Mesendoderm (in vitro differentiated cells): ENCODE results near the gene UGDH.
A peak's percentile ranks its signal among the peaks of the same experiment; 100 is the strongest.

Experiments used
- DNase-seq: peaks from one replicate; pipeline ENCODE4 v3.0.0; 2013
- H2AK5ac ChIP-seq: 2 replicates; pipeline ENCODE4 v1.6.1; 2013; ENCODE audit warnings: low read length, inconsistent platforms
- H2BK120ac ChIP-seq: 2 replicates; pipeline ENCODE4 v1.6.1; 2013; ENCODE audit warnings: low read depth, mild to moderate bottlenecking, low read length, moderate library complexity, mixed read lengths
- H2BK15ac ChIP-seq: replicated peaks from 2 replicates; pipeline ENCODE4 v1.6.1; 2013; ENCODE audit warnings: low read depth, mild to moderate bottlenecking, moderate library complexity
- H2BK5ac ChIP-seq: 2 replicates; pipeline ENCODE4 v1.6.1; 2013; ENCODE audit warnings: low read length, inconsistent platforms
- H3K18ac ChIP-seq: 2 replicates; pipeline ENCODE4 v1.6.1; 2013; ENCODE audit warnings: mild to moderate bottlenecking, low read length, mixed read lengths
- H3K23ac ChIP-seq: one replicate; pipeline ENCODE4 v1.6.1; 2013; ENCODE audit warnings: low read length
- H3K27ac ChIP-seq: 2 replicates; pipeline ENCODE4 v1.5.1; 2013; ENCODE audit warnings: low read depth, mild to moderate bottlenecking, inconsistent platforms, low read length, moderate library complexity
- H3K27me3 ChIP-seq: 2 replicates; pipeline ENCODE4 v1.6.1; 2013; ENCODE audit warnings: low read length, control low read depth, mild to moderate bottlenecking, inconsistent platforms; ENCODE audit not compliant: insufficient read depth, poor library complexity
- H3K36me3 ChIP-seq: 2 replicates; pipeline ENCODE4 v1.6.1; 2013; ENCODE audit warnings: low read length, inconsistent platforms; ENCODE audit not compliant: control insufficient read depth, insufficient read depth
- H3K4ac ChIP-seq: one replicate; pipeline ENCODE4 v1.6.1; 2013; ENCODE audit warnings: low read depth, mild to moderate bottlenecking, low read length, moderate library complexity
- H3K4me1 ChIP-seq: 2 replicates; pipeline ENCODE4 v1.6.1; 2013; ENCODE audit warnings: low read depth, low read length, inconsistent platforms; ENCODE audit not compliant: control insufficient read depth
- H3K4me2 ChIP-seq: 2 replicates; pipeline ENCODE4 v1.6.1; 2013; ENCODE audit warnings: low read length
- H3K4me3 ChIP-seq: 2 replicates; pipeline ENCODE4 v1.5.1; 2013; ENCODE audit warnings: mild to moderate bottlenecking, low read length
- H3K56ac ChIP-seq: one replicate; pipeline ENCODE4 v1.6.1; 2013; ENCODE audit warnings: low read length
- H3K79me1 ChIP-seq: 2 replicates; pipeline ENCODE4 v1.6.1; 2013; ENCODE audit warnings: low read length, inconsistent platforms
- H3K79me2 ChIP-seq: 2 replicates; pipeline ENCODE4 v1.6.1; 2013; ENCODE audit warnings: mild to moderate bottlenecking, low read length; ENCODE audit not compliant: control insufficient read depth, insufficient read depth
- H3K9ac ChIP-seq: 2 replicates; pipeline ENCODE4 v1.6.1; 2013; ENCODE audit warnings: low read length, inconsistent platforms
- H4K5ac ChIP-seq: one replicate; pipeline ENCODE4 v1.6.1; 2013; ENCODE audit warnings: low read length
- H4K8ac ChIP-seq: one replicate; pipeline ENCODE4 v1.6.1; 2013; ENCODE audit warnings: low read depth, mild to moderate bottlenecking, control low read depth, low read length, moderate library complexity
- WGBS: extraction: QIAGEN DNeasy Blood & Tissue Kit; methylation state at CpG from one replicate; pipeline ENCODE4 v1.1.7; 2013; ENCODE audit warnings: low lambda C conversion rate, missing lambda C conversion rate; ENCODE audit not compliant: insufficient coverage; ENCODE audit errors: extremely low coverage; 5-methylcytosine and 5-hydroxymethylcytosine counted together

Gene UGDH

GRCh38 chr4:39565878-39566600, 38.8 kb upstream of the UGDH start:
- Histone ChIP-seq H2BK5ac (no peak overlapping the region), H3K27me3 (no peaks in the 10 kb centered on the region), H3K4me1 (no peaks in the 10 kb centered on the region), H3K4ac (no peak overlapping the region), H3K79me2 (no peaks in the 10 kb centered on the region), H4K5ac (no peak overlapping the region), H3K9ac (no peak overlapping the region), H2BK15ac (no peak overlapping the region), H3K36me3 (no peaks in the 10 kb centered on the region), H3K4me2 (no peak overlapping the region), H3K4me3 (no peak overlapping the region), H3K79me1 (no peaks in the 10 kb centered on the region), H3K56ac (no peak overlapping the region), H3K23ac (no peak overlapping the region), H3K18ac (no peak overlapping the region), H4K8ac (no peak overlapping the region), H2AK5ac (no peak overlapping the region), H2BK120ac (no peak overlapping the region), H3K27ac (no peak overlapping the region)
- no CpG with 5 or more reads among the region's 6 CpGs for WGBS
- peak; percentile 6 for DNase-seq

- H3K27me3 ChIP-seq = no peaks in the 10 kb centered on the region
- H3K56ac ChIP-seq = no peak overlapping the region
- H4K5ac ChIP-seq = no peak overlapping the region
- H3K36me3 ChIP-seq = no peaks in the 10 kb centered on the region
- no peaks in the 10 kb centered on the region for H3K79me1 ChIP-seq
- no peak overlapping the region for H4K8ac ChIP-seq
- no peaks in the 10 kb centered on the region for H3K79me2 ChIP-seq
- H3K9ac ChIP-seq = no peak overlapping the region
- no peaks in the 10 kb centered on the region for H3K4me1 ChIP-seq
- H3K23ac ChIP-seq = no peak overlapping the region
- no peak overlapping the region for H3K4me2 ChIP-seq
- H3K18ac ChIP-seq = no peak overlapping the region
- H2BK15ac ChIP-seq = no peak overlapping the region
- no peak overlapping the region for H2BK5ac ChIP-seq
- no peak for DNase-seq
- no peak overlapping the region for H3K27ac ChIP-seq
- no peak overlapping the region for H3K4ac ChIP-seq
- WGBS = no CpG with 5 or more reads among the region's 6 CpGs
- no peak overlapping the region for H3K4me3 ChIP-seq
- no peak overlapping the region for H2BK120ac ChIP-seq
- H2AK5ac ChIP-seq = no peak overlapping the region
These were observed 36.2 kb upstream of the UGDH start for GRCh38 chr4:39563346-39563847.

- Histone ChIP-seq H3K79me1 (no peaks in the 10 kb centered on the region), H4K5ac (no peak overlapping the region), H2BK15ac (no peak overlapping the region), H3K27me3 (no peaks in the 10 kb centered on the region), H3K9ac (no peak overlapping the region), H3K4me3 (no peak overlapping the region), H3K4ac (no peak overlapping the region), H3K4me1 (no peaks in the 10 kb centered on the region), H2BK5ac (no peak overlapping the region), H3K18ac (no peak overlapping the region), H3K36me3 (no peaks in the 10 kb centered on the region), H3K79me2 (no peaks in the 10 kb centered on the region), H3K27ac (no peak overlapping the region), H3K23ac (no peak overlapping the region), H3K56ac (no peak overlapping the region), H2AK5ac (no peak overlapping the region), H2BK120ac (no peak overlapping the region), H4K8ac (no peak overlapping the region), H3K4me2 (no peak overlapping the region)
- no peak for DNase-seq
- no CpG with 5 or more reads among the region's 5 CpGs for WGBS
These were observed 35.6 kb upstream of the UGDH start for GRCh38 chr4:39562792-39563191.

GRCh38 chr4:39559626-39560025, 32.4 kb upstream of the UGDH start:
- no peak overlapping the region for H4K8ac ChIP-seq
- H3K27ac ChIP-seq = no peak overlapping the region
- WGBS = no CpG with 5 or more reads among the region's 9 CpGs

GRCh38 chr4:39555472-39555871, 28.2 kb upstream of the UGDH start:
- H4K8ac ChIP-seq = no peak overlapping the region

More at GRCh38 chr4:39559626-39560025, 32.4 kb upstream of the UGDH start:
- Histone ChIP-seq H2BK120ac (no peak overlapping the region), H2BK5ac (no peak overlapping the region), H3K79me1 (no peaks in the 10 kb centered on the region), H2AK5ac (no peak overlapping the region), H3K4me2 (no peak overlapping the region), H3K56ac (no peak overlapping the region), H3K27me3 (no peaks in the 10 kb centered on the region), H4K5ac (no peak overlapping the region), H3K18ac (no peak overlapping the region), H3K36me3 (no peaks in the 10 kb centered on the region), H3K4ac (no peak overlapping the region), H2BK15ac (no peak overlapping the region), H3K4me3 (no peak overlapping the region), H3K4me1 (no peaks in the 10 kb centered on the region), H3K9ac (no peak overlapping the region), H3K79me2 (no peaks in the 10 kb centered on the region), H3K23ac (no peak overlapping the region)
- DNase-seq = no peak

More at GRCh38 chr4:39555472-39555871, 28.2 kb upstream of the UGDH start:
- Histone ChIP-seq H4K5ac (no peak overlapping the region), H3K27ac (no peak overlapping the region), H3K56ac (no peak overlapping the region), H2BK120ac (no peak overlapping the region), H3K9ac (no peak overlapping the region), H3K18ac (no peak overlapping the region), H3K4me3 (no peak overlapping the region), H2BK5ac (no peak overlapping the region), H3K27me3 (no peaks in the 10 kb centered on the region), H2BK15ac (no peak overlapping the region), H3K23ac (no peak overlapping the region), H2AK5ac (no peak overlapping the region), H3K79me1 (no peaks in the 10 kb centered on the region), H3K4me1 (no peaks in the 10 kb centered on the region), H3K4ac (no peak overlapping the region), H3K4me2 (no peak overlapping the region), H3K36me3 (no peaks in the 10 kb centered on the region), H3K79me2 (no peaks in the 10 kb centered on the region)
- no peak for DNase-seq
- no CpG with 5 or more reads among the region's 3 CpGs for WGBS
